Hepatic stellate cell (primary cell): Measurements from ENCODE around the gene TRAF1.
"Not testable (repeated sequence)": the region's sequence is repeated elsewhere in the genome, so short reads cannot be mapped to it uniquely, and the experiment has no call there.

Source experiments
- DNase-seq: peaks from one replicate; pipeline ENCODE4 v3.0.0; 2011; ENCODE audit warnings: low spot score

Gene TRAF1, protein sequence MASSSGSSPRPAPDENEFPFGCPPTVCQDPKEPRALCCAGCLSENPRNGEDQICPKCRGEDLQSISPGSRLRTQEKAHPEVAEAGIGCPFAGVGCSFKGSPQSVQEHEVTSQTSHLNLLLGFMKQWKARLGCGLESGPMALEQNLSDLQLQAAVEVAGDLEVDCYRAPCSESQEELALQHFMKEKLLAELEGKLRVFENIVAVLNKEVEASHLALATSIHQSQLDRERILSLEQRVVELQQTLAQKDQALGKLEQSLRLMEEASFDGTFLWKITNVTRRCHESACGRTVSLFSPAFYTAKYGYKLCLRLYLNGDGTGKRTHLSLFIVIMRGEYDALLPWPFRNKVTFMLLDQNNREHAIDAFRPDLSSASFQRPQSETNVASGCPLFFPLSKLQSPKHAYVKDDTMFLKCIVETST

DNA sequence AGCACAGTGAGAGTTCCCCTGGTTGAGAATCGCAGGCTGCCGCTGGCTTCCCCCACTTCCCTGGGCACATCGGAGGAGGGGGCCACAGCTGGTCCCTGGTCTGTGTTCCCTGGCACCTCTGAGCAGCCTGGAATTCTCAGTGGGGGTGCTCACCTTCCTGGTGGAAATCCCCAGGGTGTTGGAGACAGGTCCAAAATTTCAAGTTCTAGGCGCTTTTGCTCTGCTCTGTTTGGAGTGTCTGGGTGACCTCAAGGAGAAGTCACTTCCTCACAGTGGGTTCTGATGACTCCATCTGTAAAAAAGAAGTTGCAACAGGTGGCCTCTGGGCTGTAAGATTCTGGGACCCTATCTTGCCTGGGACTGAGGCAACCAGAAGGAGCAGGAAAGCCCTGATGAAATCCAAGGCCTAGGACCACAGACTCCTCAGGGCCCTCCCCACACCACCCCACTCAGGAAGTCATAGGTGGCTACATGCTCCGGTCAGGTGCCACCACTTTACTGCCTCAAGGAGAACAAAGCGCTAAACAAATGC lies at the start of gene TRAF1:
TRAF1 (minus strand) TSS at position 400 of the 532 bp plus-strand sequence. CDS start 721 bp downstream, outside the sequence.
- DNase-seq = no peak

DNA sequence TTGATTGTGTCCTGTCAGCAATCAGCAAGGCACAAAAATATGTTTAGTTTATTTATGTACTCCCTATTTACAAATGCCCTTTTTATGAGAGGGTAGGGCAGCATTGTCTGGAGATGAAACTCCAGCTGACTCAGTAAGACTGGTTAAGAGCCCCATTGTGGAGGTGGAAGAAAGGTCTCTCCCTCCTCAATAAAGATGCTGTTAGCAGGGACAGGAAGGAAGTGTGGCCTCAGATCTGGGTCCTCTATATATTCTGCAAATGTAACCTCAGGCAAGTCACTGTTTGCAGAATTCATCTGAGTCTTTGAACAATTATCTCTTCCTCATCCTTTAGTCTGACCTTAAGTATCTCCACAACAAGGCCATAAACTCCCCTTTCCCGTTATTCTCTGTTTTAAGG lies 48.3 kb upstream of the TRAF1 start:
- no peak for DNase-seq

DNA sequence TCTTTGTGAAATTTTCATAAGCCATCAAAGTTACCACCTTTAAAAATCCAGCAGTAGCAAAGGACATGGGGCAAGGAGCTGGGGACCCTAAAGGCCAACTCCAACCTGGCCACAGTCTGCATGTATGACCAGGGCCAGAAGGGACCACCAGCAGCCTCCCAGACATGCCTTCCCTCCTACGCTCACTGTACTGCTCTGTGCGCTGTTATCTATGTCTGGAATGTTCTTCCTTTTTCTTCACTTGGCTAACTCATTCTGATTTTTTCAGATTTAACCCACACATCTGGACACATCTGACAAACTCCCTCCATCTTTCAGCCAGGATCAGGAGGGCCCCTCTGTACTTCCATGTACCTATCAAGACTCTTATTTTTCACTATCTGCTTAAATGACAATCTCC lies 47.6 kb upstream of the TRAF1 start:
- DNase-seq = no peak

DNA sequence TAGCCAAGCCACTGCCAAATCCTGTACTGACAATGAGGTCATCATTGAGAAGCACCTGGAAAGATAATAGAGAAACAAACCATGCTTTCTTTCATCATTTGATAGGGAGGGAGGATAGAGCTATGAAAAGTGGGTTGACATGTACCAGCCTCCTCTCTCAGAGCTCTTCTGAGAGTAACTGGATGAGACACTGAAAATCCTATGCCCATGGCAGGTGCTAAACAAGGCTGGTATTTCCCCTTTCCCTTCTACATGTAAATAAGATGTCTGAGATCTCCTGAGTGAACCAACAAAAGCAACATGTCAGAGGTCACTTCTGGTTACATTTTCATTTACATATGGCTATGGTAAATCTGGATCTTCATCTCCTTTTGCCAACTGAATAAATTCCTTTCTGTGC lies 45.3 kb upstream of the TRAF1 start:
- DNase-seq = no peak

DNA sequence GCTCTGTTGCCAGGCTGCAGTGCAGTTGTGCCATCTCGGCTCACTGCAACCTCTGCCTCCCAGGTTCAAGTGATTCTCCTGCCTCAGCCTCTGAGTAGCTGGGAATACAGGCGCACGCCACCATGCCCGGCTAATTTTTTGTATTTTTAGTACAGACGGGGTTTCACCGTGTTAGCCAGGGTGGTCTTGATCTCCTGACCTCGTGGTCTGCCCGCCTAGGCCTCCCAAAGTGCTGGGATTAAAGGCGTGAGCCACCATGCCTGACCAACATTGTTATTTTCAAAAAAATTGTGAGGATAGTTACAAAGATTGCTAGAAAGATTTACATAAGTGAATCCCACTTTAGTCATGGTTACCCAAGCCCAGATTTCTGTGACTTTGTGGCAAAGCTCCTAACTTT lies 44.9 kb upstream of the TRAF1 start:
- not testable (repeated sequence) for DNase-seq

DNA sequence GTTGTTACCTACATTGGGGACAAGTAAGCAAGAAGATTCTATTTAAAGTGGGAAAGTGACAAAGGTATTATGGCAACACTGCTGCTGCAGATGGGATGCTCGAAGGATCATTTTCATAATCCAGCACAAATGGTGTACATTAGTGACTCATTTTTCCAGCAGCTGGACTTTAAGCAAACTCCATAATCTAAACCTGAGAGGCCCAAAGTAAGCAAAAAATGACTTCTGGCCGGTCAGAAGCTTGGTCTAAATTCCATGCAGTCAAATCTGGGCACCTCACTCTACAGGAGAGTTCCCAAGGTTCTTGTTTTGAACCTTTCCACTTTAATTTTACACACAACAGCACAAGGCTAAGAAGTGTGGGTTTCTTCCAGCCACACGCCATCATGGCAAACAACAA lies 43.6 kb upstream of the TRAF1 start:
- no peak for DNase-seq

DNA sequence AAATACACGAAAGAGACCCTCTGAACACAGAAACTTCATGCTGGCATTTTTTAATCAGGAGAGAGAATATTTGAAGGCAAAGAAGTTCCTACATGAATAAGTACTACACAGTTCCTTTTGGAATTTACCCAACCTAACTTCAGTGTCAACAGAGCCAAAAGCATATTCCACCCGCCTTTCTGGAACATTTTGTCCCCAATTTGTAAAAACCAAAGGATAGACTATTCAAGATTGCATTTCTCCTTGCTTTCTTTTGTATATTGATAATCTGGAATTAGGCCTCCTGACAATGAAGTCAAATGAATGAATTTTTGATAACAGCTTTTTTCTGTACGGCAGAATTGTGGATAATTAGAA lies 39.4 kb upstream of the TRAF1 start:
- no peak for DNase-seq

DNA sequence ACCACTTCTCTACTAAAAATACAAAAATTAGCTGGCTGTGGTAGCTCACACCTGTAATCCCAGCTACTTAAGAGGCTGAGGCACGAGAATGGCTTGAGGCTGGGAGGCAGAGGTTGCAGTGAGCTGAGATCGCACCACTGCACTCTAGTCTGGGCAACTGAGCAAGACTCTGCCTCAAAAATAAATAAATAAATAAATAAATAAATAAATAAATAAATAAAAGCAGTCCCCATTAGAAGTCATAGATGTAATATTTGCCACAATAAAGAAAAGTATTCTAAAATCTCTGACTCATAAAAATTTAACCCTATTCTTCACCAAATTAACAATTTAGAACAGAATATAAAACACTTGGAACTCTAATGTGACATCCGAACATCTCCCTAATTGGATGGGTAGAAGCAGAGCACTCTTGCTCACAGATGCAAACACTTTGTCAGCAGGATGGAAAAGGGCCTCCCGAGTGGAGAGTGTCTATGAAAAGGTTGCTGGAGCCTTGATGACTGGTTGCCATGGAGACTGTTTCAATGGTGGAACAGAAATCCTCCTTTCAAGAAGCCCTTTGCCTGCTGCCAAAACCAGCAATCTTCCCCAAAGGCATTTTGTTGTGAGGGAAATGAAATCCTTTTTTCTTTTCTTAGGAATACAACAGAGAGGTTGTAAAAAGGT lies 38.9 kb upstream of the TRAF1 start:
- DNase-seq = no peak

DNA sequence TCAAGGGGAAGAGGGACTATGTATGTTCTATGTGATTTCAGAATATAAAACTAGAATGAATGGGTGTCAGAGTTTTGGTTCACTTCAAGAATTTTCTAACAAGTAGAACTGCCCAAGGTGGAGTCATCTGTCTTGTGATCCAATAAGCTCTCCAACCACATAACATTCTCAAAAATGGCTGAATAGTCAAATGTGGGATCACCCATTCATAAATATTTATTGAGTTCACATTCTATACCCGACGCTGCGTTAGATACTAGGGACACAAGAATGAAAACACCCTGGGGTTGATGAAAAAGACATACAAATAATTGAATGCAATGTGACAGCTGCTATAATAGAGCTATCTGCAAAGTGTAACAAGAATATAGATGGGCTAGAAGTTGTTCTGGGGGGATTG lies 35.3 kb upstream of the TRAF1 start:
- no peak for DNase-seq

DNA sequence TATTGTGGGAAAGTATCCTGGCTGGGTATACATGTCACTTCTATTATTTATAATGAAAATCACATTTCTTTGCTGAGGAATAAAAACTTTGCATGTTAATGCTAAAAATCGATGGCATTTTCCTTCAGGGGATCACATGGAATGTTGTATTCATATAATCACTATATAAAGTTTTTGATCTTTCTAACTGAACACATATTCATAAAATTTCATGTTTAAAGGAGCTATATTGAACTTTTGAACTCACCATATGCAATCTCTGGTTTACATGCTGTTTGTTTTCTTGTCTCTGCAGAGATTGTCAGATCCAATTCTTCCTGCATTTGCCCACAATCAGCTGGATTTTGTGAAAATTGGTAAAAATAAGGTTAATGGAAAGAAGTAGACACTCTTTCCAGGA lies 33.4 kb upstream of the TRAF1 start:
- no peak for DNase-seq

DNA sequence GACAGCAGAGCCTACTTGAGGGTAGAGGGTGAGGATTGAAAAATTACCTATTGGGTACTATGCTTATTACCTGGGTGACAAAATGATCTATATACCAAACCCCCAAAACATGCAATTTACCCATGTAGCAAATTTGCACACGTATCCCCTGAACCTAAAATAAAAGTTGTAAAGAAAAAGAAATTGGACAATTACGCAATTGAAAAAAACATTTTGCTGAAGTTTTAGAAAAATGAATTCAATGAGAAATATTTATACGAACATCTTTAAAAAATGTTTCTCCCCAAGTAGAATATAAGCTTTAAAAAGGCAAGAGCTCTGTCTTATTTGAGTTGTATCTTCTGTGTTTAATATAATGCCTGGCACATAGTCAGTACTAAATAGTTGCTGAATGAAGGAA lies 30.3 kb upstream of the TRAF1 start:
- no peak for DNase-seq

DNA sequence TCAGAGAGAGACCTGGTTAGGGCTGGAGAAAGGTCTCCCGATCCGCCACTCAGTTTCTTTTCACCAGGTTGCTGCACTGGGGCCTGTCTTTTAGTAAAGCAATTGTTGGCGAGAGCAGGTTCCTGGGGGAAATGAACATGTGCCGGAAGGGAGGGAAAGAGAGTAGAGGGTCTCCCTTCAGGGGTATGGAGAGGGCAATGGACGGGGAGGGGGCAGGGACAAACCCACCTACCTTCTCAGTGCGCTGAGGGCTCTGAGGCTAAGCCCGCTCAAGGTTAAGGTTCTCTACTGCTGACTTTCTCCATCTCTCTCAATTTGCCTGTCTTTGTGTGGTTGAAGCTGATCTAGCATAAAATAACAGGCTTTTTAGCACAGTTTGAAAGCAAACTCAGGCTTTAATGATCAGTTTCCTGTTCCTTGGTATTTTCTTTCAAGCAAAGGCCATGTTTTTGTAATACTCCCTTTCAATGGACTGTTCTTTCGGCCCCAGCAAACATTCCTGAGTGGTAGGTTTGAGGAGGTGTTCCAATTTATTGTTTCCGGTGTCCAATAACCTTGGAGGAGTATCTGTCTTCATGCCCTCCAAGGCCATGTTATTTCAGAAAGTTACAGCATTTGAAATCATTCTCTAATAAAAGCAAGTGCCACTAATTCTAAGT lies 25.5 kb upstream of the TRAF1 start:
- DNase-seq = no peak

DNA sequence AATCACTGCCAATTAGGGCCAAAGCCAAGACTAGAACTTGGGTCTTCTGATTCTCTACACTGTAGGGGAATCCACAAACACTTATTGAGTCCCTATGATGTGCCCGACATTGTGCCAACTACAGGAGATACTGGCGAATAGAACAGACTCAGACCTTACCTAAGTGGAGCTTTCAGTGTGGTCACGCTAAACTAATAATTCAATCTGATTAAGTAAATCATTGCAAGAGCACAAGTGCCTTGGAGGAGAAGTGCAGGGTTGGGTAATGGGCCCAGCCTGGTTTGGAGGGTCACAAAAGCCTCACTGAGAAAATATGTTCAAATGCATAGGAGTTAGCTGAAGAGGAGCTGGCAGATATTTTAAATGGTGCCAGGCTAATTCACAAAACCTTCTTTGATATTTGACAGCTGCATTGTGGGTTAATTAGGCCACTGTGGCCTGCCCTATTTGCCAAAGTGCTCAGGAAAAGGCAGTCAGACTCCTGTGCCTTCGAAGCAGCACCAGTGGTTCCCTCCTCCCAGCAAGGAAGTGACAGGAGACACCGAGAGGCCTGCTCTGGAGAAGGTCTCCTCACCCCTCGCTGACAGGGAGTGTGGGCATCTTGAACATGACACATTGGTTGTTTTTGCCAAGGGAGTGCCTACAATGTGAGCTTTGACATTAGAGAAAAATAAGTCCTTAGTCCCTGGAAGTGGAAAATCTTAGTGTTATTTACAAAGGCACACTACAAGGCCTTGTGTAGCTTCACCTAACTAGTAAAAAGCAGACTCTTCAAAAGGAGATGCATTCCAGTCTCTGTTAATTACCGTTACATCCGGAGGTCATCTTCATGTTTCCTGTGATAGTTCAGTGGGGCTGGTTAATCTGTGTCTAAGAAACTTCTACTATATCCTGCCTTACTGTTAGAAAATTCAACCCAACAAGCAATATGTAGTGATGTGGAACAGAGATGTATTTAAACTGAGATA lies 24.1 kb upstream of the TRAF1 start:
- no peak for DNase-seq

DNA sequence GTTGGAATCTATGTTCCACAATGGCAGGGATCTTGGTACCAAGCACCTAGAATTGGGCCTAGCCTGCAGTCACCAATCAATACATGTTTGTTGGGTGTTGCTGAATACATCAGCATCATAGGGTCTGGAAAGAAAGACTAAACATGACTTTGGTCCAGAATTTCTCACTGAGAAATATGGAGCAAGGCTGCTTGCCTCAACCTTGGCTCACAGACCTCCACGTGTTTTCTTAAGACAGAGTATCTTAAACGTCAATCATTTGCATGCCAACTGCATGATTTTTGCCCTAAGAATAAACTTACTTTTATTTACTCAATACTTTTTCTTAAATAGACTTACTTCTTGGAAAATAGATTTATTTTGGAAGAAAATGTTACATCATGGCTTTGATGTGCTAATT lies 22.7 kb upstream of the TRAF1 start:
- no peak for DNase-seq

DNA sequence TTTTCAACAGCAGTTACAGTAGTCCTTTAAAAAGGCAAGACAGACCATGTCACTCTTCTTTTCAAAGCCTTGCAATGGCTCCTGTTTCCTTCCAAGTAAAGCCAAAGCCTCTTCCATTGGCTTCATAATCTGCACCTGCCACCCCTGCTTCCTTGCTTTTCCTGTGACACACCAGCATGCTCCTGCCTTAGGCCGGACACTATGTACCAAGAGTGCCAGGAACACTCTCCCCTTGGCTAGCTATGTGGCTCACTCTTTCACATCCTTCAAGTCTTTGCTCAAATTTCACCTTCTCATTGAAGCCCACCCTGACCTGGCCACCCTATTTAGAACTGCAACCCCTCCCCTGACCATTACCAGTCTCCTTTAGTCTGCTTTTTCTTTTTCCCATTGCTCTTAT lies 22.2 kb upstream of the TRAF1 start:
- no peak for DNase-seq

DNA sequence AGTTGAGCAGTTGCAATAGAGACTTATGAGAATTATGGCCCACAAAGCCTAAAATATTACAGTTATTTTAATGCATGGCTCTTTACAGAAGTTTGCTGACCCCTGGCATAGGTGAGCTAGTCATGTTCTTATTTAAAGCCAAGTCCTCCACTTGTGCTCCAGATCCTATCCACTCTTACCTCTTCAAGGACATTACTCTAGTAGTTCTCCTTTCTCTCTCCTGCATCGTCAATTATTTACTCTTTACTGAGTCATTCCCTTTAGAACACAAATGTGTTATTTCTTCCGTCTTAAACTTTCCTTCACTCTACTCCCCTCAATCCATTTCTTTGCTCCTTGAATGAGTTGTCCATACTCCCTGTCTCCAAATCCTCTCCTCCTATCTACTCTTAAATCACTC lies 20.6 kb upstream of the TRAF1 start:
- DNase-seq = no peak

DNA sequence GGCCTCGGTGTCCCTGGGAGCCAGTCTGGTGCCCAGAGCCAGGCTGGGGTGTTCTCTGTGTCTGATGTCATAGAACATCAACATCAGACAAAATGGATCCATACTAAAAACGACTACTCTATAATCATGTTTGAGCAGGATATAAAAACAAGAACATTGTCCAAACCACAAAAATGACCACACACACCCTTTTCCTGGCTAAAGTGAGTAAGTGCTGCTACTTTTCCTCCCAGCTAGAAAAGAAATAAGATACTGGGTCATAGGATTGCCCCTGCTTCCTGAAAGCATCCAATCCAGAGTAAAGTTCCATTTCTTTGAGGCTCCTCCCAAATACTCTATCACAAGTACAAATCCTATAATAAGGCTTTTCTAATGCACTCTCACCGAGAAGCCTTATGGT lies 19.7 kb upstream of the TRAF1 start:
- DNase-seq = no peak

DNA sequence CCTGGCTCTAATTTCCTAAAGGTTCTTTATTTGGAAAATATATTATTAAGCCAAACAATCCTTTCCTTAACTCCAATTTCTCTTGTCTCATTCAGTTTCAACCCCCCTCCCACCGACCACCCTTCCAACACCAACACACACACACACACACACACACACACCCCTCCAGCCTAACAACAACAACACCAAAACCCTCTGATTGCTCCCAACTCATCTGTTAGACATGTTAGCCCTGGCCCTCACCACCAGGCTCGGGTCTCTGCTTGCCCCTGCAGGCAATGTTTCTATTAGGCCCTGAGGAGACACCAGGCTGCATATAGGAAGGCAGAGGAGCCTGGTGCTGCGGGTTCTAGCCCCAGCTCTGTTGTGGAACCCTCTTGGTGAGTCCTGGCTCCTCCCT lies 18.4 kb upstream of the TRAF1 start:
- DNase-seq = no peak

DNA sequence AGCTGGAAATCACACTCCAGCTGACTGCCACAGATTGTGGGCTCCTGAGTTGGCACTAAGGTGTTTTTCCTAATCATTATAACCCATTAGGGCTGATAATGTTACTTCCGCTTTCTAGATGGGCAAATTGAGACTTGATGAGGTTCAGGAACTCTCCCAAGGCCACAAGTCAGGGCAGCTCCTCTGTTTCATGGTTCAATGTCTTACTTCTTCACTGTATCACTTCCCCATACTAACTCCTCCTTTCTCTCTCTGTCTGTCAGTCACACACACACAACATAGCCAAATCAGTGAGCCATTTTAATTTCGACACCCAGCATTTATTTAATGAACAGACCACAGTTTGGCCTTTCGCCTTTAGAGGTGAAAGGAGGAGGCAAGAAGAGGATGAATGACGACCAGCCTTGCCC lies 17.8 kb upstream of the TRAF1 start:
- no peak for DNase-seq

DNA sequence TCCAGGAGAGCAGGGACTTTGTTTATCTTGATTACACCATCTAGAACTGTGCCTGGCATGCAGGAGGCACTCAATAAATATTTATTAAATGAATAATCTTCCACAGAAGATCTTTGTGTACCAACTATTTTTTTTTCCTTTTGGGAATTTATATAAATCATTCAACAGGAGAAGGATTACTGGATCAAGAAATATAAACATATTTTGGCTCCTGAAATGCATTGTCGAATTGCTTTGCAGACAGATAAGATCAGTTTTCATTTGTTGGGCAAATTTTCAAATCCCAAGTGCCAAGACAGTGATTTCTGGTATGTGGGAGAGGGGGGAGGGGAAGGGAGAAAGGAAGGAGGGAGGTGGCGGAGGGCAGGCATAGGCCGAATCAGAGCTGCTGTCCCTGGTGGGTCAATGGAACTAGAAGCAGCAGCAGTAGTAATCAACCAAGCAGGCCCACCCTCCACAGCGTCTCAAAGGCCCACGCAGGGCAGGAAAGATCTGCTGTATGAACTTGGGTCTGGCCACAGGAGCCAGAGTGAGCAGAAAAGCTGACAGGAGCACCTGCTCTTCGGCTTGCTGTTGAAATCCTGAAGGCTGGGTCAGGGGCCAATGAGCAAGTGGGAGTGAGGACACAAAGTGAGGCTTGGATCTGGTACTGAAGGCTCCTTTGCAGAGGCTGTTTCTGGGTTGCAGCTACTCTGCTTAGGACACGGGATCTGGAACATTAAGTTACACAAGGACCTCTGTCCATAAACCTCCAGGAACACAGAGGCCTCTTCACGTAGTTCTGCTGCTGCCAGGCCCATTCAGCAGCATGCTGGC lies 15.8 kb upstream of the TRAF1 start:
- DNase-seq = no peak
